22Rv1 (cell line): ENCODE results near the gene CNP.

ENCODE experiments used
- ZFX ChIP-seq: fragments of 450-650 bp; IDR thresholded peaks from 2 replicates; pipeline ENCODE4 v1.6.1; 2017; ENCODE audit warnings: antibody characterized with exemption, borderline replicate concordance
- TF ChIP-seq, protein P1 (sequence below): fragments of 450-650 bp; IDR thresholded peaks from 2 replicates; pipeline ENCODE4 v1.5.1; 2017; ENCODE audit warnings: mild to moderate bottlenecking

DNA sequence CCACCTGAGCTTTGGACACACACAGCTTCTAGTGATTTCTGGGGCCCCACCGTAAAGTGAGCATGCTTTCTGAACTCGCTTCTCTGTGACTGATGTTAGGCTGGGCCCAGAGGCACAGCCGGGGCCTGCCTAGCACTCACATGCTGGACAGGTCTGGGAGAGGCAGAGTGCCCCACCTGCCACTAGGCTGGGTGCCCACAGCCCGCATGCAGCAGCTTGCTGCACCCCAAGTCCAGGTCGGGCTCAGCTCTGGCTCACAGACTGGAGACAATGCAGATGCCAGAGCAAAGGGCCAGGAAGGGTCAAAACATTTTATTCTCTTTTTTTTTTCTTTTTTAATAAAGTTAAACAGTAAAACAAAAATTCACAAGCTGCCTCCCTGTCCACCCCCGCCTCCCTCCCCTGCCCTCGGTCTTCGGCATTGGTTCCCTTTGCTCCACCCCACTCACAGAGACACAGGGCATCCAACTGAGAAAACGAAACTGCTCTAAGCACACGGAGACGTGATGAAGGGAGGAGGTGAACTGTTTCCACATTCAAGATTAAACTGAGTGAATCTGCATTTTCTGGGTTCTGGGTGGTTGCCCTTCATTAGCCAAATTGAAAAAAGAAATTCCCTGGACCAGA, 9.7 kb downstream of the CNP start:
- TF ChIP-seq, protein P1, sequence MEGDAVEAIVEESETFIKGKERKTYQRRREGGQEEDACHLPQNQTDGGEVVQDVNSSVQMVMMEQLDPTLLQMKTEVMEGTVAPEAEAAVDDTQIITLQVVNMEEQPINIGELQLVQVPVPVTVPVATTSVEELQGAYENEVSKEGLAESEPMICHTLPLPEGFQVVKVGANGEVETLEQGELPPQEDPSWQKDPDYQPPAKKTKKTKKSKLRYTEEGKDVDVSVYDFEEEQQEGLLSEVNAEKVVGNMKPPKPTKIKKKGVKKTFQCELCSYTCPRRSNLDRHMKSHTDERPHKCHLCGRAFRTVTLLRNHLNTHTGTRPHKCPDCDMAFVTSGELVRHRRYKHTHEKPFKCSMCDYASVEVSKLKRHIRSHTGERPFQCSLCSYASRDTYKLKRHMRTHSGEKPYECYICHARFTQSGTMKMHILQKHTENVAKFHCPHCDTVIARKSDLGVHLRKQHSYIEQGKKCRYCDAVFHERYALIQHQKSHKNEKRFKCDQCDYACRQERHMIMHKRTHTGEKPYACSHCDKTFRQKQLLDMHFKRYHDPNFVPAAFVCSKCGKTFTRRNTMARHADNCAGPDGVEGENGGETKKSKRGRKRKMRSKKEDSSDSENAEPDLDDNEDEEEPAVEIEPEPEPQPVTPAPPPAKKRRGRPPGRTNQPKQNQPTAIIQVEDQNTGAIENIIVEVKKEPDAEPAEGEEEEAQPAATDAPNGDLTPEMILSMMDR: no peak
- no peak for TF ChIP-seq ZFX
